ENCODE measurements around the gene IFITM2.
"Not testable (repeated sequence)": the region's sequence is repeated elsewhere in the genome, so short reads cannot be mapped to it uniquely, and the experiment has no call there.

Gene IFITM2

DNA sequence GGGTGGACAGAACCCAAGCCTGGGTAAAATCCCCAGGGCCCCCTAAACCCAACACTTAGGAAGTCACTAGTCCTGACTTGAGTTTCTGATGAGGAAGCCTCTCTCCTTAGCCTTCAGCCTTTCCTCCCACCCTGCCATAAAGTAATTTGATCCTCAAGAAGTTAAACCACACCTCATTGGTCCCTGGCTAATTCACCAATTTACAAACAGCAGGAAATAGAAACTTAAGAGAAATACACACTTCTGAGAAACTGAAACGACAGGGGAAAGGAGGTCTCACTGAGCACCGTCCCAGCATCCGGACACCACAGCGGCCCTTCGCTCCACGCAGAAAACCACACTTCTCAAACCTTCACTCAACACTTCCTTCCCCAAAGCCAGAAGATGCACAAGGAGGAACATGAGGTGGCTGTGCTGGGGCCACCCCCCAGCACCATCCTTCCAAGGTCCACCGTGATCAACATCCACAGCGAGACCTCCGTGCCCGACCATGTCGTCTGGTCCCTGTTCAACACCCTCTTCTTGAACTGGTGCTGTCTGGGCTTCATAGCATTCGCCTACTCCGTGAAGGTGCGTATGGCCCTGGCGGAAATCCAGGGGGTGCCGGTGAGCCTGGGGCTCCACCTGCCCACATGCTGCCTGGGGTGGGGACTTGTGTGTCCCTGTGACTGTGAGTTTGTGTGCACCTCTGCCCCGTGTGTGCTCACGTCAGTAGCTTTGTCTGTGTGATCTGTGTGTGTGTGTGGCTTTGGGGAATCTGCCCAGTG is 6.4 kb downstream of the IFITM2 start, which contains the start of gene IFITM1:
IFITM1 (plus strand) TSS at position 254 of the 767 bp plus-strand sequence; CDS start at position 385, 131 bp downstream.
- TF ChIP-seq, protein P1, sequence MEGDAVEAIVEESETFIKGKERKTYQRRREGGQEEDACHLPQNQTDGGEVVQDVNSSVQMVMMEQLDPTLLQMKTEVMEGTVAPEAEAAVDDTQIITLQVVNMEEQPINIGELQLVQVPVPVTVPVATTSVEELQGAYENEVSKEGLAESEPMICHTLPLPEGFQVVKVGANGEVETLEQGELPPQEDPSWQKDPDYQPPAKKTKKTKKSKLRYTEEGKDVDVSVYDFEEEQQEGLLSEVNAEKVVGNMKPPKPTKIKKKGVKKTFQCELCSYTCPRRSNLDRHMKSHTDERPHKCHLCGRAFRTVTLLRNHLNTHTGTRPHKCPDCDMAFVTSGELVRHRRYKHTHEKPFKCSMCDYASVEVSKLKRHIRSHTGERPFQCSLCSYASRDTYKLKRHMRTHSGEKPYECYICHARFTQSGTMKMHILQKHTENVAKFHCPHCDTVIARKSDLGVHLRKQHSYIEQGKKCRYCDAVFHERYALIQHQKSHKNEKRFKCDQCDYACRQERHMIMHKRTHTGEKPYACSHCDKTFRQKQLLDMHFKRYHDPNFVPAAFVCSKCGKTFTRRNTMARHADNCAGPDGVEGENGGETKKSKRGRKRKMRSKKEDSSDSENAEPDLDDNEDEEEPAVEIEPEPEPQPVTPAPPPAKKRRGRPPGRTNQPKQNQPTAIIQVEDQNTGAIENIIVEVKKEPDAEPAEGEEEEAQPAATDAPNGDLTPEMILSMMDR (IDR thresholded peaks at IDR 0.05; ENCODE audit: insufficient read depth, low read depth, low read length, missing control alignments) = no peak
- peak within 1 kb of the TSS; percentile 36 for H3K4me3 ChIP-seq (ENCODE audit: low read length)
- DNase-seq (ENCODE audit: low read depth) = peak; percentile 68

GRCh38 chr11:314554-314875 is 6.9 kb downstream of the IFITM2 start:
- not testable (repeated sequence) for DNase-seq (ENCODE audit: low read depth)
- H3K4me3 ChIP-seq (ENCODE audit: low read length) = peak overlapping the region; percentile 36

DNA sequence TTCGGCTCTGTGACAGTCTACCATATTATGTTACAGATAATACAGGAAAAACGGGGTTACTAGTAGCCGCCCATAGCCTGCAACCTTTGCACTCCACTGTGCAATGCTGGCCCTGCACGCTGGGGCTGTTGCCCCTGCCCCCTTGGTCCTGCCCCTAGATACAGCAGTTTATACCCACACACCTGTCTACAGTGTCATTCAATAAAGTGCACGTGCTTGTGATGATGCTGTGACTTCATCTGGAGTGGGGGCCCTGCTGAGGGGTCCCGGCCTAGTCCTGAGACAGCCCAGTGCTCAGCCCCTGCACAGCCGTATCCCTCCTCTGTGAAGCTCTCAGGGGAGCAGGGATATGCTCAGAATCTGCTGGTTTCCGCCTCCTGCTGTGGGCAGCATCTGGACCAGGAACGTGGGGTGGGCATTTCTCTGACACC is 7.5 kb downstream of the IFITM2 start:
- TF ChIP-seq, protein P1 (IDR thresholded peaks at IDR 0.05; ENCODE audit: insufficient read depth, low read depth, low read length, missing control alignments) = no peak
- H3K4me3 ChIP-seq (ENCODE audit: low read length) = no peak overlapping the region
- DNase-seq (ENCODE audit: low read depth) = no peak

DNA sequence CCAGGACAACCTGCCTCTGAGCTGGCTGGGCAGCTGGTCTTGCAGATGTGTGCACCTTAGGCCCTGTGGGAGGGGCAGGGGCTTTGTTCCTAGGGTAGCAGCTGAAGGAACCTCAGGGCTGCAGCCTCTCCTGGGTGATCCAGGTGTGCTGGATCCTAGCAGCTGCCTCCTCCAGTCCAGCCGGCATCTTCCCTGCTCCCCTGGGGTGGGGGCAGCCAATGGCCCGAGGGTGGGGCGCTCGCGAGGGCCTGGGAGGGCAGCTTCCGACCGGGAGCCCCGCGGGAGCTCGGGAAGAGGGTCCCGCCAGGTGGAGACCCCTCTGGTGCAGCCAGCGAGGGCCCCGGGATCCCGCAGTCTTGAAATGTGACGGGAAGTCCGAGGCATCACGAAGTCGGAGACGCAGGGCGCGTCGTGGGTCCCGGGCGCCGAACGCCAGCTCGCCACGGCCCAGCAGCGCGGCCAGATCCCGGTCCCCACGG is 7.9 kb downstream of the IFITM2 start:
- H3K4me3 ChIP-seq (ENCODE audit: low read length) = no peak overlapping the region
- TF ChIP-seq, protein P1 (IDR thresholded peaks at IDR 0.05; ENCODE audit: insufficient read depth, low read depth, low read length, missing control alignments) = no peak

DNA sequence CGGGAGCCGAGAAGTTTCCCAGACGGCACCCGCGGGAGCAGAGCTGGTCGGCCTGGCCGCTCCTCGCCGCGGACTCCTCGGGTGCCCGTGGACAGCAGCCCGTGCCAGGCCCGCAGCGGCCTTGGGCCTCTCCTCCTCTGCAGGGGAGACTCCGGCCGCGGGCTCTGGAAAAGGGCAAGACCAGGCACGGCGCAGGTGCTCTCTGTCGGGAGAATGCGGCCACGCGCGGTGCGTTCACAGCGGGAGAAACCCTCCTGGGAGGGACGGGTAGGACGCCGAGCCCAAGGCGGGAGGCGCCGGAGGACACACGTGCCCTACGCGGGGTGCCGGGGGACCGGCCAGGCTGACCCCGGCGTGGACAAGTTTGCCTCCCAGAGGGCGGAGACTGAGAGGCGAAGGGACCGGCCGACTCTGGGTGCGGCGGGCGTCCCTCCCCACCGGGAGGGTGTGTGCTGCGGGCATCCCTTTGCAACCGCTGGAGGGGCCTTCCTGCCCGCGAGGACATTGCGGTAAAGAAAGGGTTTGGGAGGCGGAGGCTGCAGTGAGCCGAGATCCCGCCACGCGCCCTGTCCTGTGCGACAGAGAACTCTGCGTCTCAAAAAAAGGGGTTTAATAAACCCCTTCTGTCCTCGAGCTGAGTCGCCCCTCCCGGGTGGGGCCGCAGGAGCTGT is 8.6 kb downstream of the IFITM2 start:
- no peak for DNase-seq (ENCODE audit: low read depth)
- TF ChIP-seq, protein P1 (IDR thresholded peaks at IDR 0.05; ENCODE audit: insufficient read depth, low read depth, low read length, missing control alignments) = no peak
- no peak overlapping the region for H3K4me3 ChIP-seq (ENCODE audit: low read length)

More for the DNA sequence above, 7.9 kb downstream of the IFITM2 start:
- no peak for DNase-seq (ENCODE audit: low read depth)

GRCh38 chr11:316891-317301 is 9.3 kb downstream of the IFITM2 start:
- DNase-seq (ENCODE audit: low read depth) = no peak
- H3K4me3 ChIP-seq (ENCODE audit: low read length) = no peak overlapping the region
- TF ChIP-seq, protein P1 (IDR thresholded peaks at IDR 0.05; ENCODE audit: insufficient read depth, low read depth, low read length, missing control alignments) = no peak

- not testable (repeated sequence) for DNase-seq (ENCODE audit: low read depth)
Observed at GRCh38 chr11:317668-318404, 10.2 kb downstream of the IFITM2 start.

DNA sequence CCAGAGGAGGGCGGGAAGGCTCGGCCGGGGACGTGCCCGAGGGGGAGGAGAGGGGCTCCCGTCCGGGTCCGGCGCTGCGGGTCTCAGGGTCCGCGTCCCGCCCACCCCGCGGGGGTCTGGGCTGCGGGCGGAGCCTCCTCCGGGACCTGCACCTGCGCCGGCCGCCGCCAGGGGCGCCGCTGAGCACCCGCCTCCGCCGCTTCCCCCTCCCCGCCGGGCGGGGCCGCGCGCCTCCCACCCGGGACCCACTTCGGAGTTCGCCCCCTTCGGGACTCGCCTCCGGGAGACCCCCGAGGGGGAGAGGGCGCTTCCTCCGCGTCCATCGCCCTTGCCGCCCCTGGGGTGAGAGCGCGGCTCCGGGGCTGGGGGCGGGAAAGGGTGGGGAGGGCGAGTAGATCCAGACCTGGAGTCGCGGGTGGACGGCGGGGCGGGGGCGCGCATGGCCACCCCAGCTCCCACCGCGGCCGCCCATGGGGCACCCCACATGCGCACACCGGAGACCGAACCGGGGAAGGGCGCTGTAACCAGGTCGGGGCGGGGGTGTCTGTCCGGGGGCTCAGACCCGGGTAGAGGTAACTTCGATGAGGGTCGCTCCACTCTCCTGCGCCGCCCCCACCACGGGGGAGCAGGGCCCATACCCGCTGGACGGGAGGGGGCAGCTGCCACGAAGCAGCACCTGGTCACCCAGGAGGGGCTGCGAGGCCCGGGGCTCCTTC is 10.9 kb downstream of the IFITM2 start:
- peak overlapping the region; percentile 34 for H3K4me3 ChIP-seq (ENCODE audit: low read length)
- not testable (repeated sequence) for DNase-seq (ENCODE audit: low read depth)

More at GRCh38 chr11:317668-318404, 10.2 kb downstream of the IFITM2 start:
- H3K4me3 ChIP-seq (ENCODE audit: low read length) = not testable (repeated sequence)

DNA sequence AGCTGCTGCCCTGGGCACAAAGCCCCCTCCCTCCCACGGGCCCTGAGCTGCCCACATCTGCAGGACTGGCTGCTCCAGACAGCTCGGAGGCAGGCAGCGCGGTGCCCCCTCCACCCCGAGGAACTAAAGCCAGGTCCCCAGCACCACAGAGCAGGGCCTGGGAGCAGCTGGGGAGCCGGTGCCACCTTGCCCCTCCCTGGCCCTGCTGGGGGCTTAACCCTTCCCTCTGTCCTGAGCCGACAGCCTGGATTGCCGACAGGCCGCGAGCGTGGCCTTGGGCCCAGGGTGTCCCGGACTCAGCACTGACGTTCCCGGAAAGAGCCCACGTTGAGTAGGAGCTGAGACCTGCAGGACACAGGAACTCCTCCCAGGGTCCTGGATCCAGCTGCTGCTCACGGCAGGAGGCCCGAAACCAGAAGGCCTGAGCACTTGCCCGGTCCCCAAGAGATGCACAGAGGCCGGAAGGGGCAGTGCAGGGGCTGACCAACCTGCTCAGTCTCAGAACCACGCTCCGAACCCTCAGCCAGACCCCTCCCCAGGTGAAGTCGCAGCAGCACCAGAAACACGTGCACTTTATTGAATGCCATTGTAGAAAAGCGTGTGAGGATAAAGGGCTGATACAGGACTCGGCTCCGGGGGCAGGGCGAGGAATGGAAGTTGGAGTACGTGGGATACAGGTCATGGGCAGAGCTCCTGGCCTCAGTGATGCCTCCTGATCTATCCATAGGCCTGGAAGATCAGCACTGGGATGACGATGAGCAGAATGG is 11.7 kb downstream of the IFITM2 start:
- H3K4me3 ChIP-seq (ENCODE audit: low read length) = peak overlapping the region; percentile 73
- not testable (repeated sequence) for DNase-seq (ENCODE audit: low read depth)

GRCh38 chr11:319888-320273 is 12.3 kb downstream of the IFITM2 start:
- peak overlapping the region; percentile 73 for H3K4me3 ChIP-seq (ENCODE audit: low read length)
- not testable (repeated sequence) for DNase-seq (ENCODE audit: low read depth)
